Endothelial cell (in vitro differentiated cells): Measurements from ENCODE around the gene MAP4K3. TPM values are rescaled to one million over a fixed set of nuclear protein-coding genes. Genes with fewer than 3 reads are reported as not detected.

Experiments
- DNase-seq: peaks from one replicate; pipeline ENCODE4 v3.0.0; 2021; ENCODE audit warnings: low spot score
- H3K27ac Mint-ChIP-seq: one replicate; pipeline ENCODE4 v1.8.0; 2021; ENCODE audit warnings: mixed read lengths, inconsistent platforms; ENCODE audit not compliant: unreplicated experiment
- H3K27me3 Mint-ChIP-seq: one replicate; pipeline ENCODE4 v1.8.0; 2021; ENCODE audit warnings: mild to moderate bottlenecking, moderate library complexity, mixed read lengths, inconsistent platforms; ENCODE audit not compliant: unreplicated experiment
- H3K36me3 Mint-ChIP-seq: one replicate; pipeline ENCODE4 v1.8.0; 2021; ENCODE audit warnings: mild to moderate bottlenecking, low read depth, mixed read lengths, inconsistent platforms; ENCODE audit not compliant: unreplicated experiment
- H3K4me1 Mint-ChIP-seq: one replicate; pipeline ENCODE4 v1.8.0; 2021; ENCODE audit warnings: mild to moderate bottlenecking, mixed read lengths, inconsistent platforms; ENCODE audit not compliant: unreplicated experiment
- H3K4me3 Mint-ChIP-seq: one replicate; pipeline ENCODE4 v1.8.0; 2021; ENCODE audit warnings: mild to moderate bottlenecking, mixed read lengths, inconsistent platforms; ENCODE audit not compliant: unreplicated experiment
- H3K9me3 Mint-ChIP-seq: one replicate; pipeline ENCODE4 v1.8.0; 2021; ENCODE audit warnings: mixed read lengths, inconsistent platforms; ENCODE audit not compliant: unreplicated experiment
- CTCF ChIP-seq: fragments of 200-600 bp; sonication (generic); IDR thresholded peaks from one replicate; pipeline ENCODE4 v1.5.0; 2021; ENCODE audit warnings: antibody characterized with exemption; ENCODE audit not compliant: unreplicated experiment
- total RNA-seq: library from RNA; stranded (reverse); fragmentation: NEBNext Ultra II Directional; extraction: Animal tissue kit (Norgen Biotek cat#: 25700); gene quantifications from one replicate; pipeline ENCODE4 v1.2.1, GENCODE V29; 2021; ENCODE audit not compliant: unreplicated experiment

Gene MAP4K3
- total RNA-seq, 1 donor from 2014 or later = 51.1 TPM

GRCh38 chr2:39413063-39413737 is 23.9 kb downstream of the MAP4K3 start:
- TF ChIP-seq CTCF = no peak
- no peaks in the 10 kb centered on the region for H3K9me3 Mint-ChIP-seq
- peaks cover 44% of the 10 kb centered on the region for H3K4me1 Mint-ChIP-seq
- H3K36me3 Mint-ChIP-seq = no peaks in the 10 kb centered on the region
- no peak overlapping the region for H3K4me3 Mint-ChIP-seq
- peaks cover 2% of the 10 kb centered on the region for H3K27me3 Mint-ChIP-seq
- no peak for DNase-seq
- no peak overlapping the region for H3K27ac Mint-ChIP-seq

- no peaks in the 10 kb centered on the region for H3K36me3 Mint-ChIP-seq
- H3K27ac Mint-ChIP-seq = peak overlapping the region; percentile 0
- H3K27me3 Mint-ChIP-seq = peaks cover 5% of the 10 kb centered on the region
- H3K4me3 Mint-ChIP-seq = no peak overlapping the region
- TF ChIP-seq CTCF = no peak
- DNase-seq = no peak
- peaks cover 61% of the 10 kb centered on the region for H3K4me1 Mint-ChIP-seq
- H3K9me3 Mint-ChIP-seq = no peaks in the 10 kb centered on the region
Measured at GRCh38 chr2:39411181-39411944, 25.7 kb downstream of the MAP4K3 start.

- H3K36me3 Mint-ChIP-seq = no peaks in the 10 kb centered on the region
- DNase-seq = no peak
- H3K4me1 Mint-ChIP-seq = peaks cover 76% of the 10 kb centered on the region
- H3K27ac Mint-ChIP-seq = peak overlapping the region; percentile 16
- H3K9me3 Mint-ChIP-seq = no peaks in the 10 kb centered on the region
- no peak overlapping the region for H3K4me3 Mint-ChIP-seq
- no peak for TF ChIP-seq CTCF
- peaks cover 8% of the 10 kb centered on the region for H3K27me3 Mint-ChIP-seq
Measured at GRCh38 chr2:39409697-39410389, 27.2 kb downstream of the MAP4K3 start.

- no peak for TF ChIP-seq CTCF
- Mint-ChIP-seq H3K4me1 (peaks cover 88% of the 10 kb centered on the region), H3K27ac (peak overlapping the region; percentile 96), H3K27me3 (peaks cover 10% of the 10 kb centered on the region), H3K4me3 (no peak overlapping the region), H3K9me3 (no peaks in the 10 kb centered on the region), H3K36me3 (peaks cover 2% of the 10 kb centered on the region)
- no peak for DNase-seq
Measured at GRCh38 chr2:39408351-39409136, 28.5 kb downstream of the MAP4K3 start.
